H1 (cell line): ENCODE measurements around the gene MT1B. TPM values are rescaled to one million over a fixed set of nuclear protein-coding genes. Genes with fewer than 3 reads are reported as not detected.

Experiments used
- polyA plus RNA-seq, 7 experiments: library from polyadenylated mRNA; depleted of rRNA in 3 of 7; stranded (reverse) in 5 of 7; unstranded in 2 of 7; fragments of >200 nt in 5 of 7; fragments of 200-250 nt in 2 of 7; gene quantifications; 1 replicate in 5 of 7; 2 replicates in 1 of 7; 4 replicates in 1 of 7; pipeline versions ENCODE4 v1.2.1 to v1.2.3, GENCODE V29; 2011 to 2013; ENCODE audit warnings: missing spikeins in 2 of 7, mixed read lengths in 2 of 7
- total RNA-seq: library from RNA; stranded (reverse); fragmentation: NEBNext Ultra II Directional; extraction: Animal tissue kit (Norgen Biotek cat#: 25700); gene quantifications from 2 replicates; pipeline ENCODE4 v1.2.1, GENCODE V29; 2021
- TF ChIP-seq, protein P1 (sequence below): fragments of 300-600 bp; sonication (generic); IDR thresholded peaks from 2 replicates; pipeline ENCODE4 v1.7.1; 2012; ENCODE audit warnings: low read length, moderate library complexity, mild to moderate bottlenecking, inconsistent platforms; ENCODE audit not compliant: insufficient replicate concordance

MT1B gene
- total and polyA plus RNA-seq, 2 of the 8 experiments (the other 6 are each of a cell fraction or from before 2014, with no cell fraction given), result not detected

DNA sequence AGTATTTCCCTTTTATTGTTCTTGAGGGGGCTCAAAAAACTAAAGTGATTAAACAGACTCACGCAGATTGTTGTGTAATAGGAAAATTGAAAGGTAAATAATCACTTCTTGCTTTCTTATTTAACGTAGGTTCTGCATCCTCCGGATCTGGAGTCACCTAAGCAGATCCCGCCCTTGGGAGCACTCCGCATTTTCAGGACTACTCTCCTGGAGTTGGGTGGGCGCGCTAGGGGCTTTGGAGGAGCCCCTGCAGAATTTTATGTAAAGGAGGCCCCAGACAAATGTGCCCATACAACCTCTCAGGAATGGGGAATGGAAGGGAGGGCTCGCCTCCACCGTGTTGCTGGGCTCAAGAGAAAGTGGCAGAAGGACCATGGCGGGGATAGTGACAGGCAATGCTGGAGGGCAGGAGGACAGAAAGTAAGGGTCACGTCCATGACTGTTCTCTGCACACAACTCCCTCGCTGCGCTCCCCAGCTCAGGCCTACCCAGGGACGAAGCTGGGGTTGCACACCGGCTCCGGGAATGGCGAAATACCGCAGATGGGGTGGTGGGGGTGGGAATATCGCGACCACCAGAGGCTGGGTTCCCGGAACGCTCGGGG lies 35.0 kb upstream of the MT1B start (continued):
- TF ChIP-seq, protein P1, sequence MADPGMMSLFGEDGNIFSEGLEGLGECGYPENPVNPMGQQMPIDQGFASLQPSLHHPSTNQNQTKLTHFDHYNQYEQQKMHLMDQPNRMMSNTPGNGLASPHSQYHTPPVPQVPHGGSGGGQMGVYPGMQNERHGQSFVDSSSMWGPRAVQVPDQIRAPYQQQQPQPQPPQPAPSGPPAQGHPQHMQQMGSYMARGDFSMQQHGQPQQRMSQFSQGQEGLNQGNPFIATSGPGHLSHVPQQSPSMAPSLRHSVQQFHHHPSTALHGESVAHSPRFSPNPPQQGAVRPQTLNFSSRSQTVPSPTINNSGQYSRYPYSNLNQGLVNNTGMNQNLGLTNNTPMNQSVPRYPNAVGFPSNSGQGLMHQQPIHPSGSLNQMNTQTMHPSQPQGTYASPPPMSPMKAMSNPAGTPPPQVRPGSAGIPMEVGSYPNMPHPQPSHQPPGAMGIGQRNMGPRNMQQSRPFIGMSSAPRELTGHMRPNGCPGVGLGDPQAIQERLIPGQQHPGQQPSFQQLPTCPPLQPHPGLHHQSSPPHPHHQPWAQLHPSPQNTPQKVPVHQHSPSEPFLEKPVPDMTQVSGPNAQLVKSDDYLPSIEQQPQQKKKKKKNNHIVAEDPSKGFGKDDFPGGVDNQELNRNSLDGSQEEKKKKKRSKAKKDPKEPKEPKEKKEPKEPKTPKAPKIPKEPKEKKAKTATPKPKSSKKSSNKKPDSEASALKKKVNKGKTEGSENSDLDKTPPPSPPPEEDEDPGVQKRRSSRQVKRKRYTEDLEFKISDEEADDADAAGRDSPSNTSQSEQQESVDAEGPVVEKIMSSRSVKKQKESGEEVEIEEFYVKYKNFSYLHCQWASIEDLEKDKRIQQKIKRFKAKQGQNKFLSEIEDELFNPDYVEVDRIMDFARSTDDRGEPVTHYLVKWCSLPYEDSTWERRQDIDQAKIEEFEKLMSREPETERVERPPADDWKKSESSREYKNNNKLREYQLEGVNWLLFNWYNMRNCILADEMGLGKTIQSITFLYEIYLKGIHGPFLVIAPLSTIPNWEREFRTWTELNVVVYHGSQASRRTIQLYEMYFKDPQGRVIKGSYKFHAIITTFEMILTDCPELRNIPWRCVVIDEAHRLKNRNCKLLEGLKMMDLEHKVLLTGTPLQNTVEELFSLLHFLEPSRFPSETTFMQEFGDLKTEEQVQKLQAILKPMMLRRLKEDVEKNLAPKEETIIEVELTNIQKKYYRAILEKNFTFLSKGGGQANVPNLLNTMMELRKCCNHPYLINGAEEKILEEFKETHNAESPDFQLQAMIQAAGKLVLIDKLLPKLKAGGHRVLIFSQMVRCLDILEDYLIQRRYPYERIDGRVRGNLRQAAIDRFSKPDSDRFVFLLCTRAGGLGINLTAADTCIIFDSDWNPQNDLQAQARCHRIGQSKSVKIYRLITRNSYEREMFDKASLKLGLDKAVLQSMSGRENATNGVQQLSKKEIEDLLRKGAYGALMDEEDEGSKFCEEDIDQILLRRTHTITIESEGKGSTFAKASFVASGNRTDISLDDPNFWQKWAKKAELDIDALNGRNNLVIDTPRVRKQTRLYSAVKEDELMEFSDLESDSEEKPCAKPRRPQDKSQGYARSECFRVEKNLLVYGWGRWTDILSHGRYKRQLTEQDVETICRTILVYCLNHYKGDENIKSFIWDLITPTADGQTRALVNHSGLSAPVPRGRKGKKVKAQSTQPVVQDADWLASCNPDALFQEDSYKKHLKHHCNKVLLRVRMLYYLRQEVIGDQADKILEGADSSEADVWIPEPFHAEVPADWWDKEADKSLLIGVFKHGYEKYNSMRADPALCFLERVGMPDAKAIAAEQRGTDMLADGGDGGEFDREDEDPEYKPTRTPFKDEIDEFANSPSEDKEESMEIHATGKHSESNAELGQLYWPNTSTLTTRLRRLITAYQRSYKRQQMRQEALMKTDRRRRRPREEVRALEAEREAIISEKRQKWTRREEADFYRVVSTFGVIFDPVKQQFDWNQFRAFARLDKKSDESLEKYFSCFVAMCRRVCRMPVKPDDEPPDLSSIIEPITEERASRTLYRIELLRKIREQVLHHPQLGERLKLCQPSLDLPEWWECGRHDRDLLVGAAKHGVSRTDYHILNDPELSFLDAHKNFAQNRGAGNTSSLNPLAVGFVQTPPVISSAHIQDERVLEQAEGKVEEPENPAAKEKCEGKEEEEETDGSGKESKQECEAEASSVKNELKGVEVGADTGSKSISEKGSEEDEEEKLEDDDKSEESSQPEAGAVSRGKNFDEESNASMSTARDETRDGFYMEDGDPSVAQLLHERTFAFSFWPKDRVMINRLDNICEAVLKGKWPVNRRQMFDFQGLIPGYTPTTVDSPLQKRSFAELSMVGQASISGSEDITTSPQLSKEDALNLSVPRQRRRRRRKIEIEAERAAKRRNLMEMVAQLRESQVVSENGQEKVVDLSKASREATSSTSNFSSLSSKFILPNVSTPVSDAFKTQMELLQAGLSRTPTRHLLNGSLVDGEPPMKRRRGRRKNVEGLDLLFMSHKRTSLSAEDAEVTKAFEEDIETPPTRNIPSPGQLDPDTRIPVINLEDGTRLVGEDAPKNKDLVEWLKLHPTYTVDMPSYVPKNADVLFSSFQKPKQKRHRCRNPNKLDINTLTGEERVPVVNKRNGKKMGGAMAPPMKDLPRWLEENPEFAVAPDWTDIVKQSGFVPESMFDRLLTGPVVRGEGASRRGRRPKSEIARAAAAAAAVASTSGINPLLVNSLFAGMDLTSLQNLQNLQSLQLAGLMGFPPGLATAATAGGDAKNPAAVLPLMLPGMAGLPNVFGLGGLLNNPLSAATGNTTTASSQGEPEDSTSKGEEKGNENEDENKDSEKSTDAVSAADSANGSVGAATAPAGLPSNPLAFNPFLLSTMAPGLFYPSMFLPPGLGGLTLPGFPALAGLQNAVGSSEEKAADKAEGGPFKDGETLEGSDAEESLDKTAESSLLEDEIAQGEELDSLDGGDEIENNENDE, result no peak
